Kidney capillary endothelial cell (primary cell): Measurements from ENCODE around the gene KPNA3.
"Not testable (repeated sequence)": the region's sequence is repeated elsewhere in the genome, so short reads cannot be mapped to it uniquely, and the experiment has no call there.

Experiments
- DNase-seq: peaks from one replicate; pipeline ENCODE4 v3.0.0-alpha.2; 2018; ENCODE audit warnings: low spot score

KPNA3 gene

GRCh38 chr13:49792550-49793324 lies at the start of gene KPNA3:
Gene KPNA3 (minus strand): TSS chr13:49792682. CDS start chr13:49792506, 176 bp downstream.
- DNase-seq = peak; percentile 91

- DNase-seq = no peak
Observed at GRCh38 chr13:49841964-49842363, 49.5 kb upstream of the KPNA3 start.

- no peak for DNase-seq
Observed at GRCh38 chr13:49840675-49841074, 48.2 kb upstream of the KPNA3 start.

- DNase-seq = peak; percentile 22
Observed at GRCh38 chr13:49840266-49840665, 47.8 kb upstream of the KPNA3 start.

- DNase-seq = no peak
Observed at GRCh38 chr13:49838989-49839388, 46.5 kb upstream of the KPNA3 start.

- no peak for DNase-seq
Observed at GRCh38 chr13:49836516-49836915, 44.0 kb upstream of the KPNA3 start.

GRCh38 chr13:49833402-49833801 lies 40.9 kb upstream of the KPNA3 start:
- DNase-seq = no peak

GRCh38 chr13:49831455-49831854 lies 39.0 kb upstream of the KPNA3 start:
- DNase-seq = no peak

GRCh38 chr13:49830721-49831120 lies 38.2 kb upstream of the KPNA3 start:
- no peak for DNase-seq

- no peak for DNase-seq
Observed at GRCh38 chr13:49829715-49830114, 37.2 kb upstream of the KPNA3 start.

- no peak for DNase-seq
Observed at GRCh38 chr13:49828453-49828852, 36.0 kb upstream of the KPNA3 start.

GRCh38 chr13:49827891-49828290 lies 35.4 kb upstream of the KPNA3 start:
- no peak for DNase-seq

GRCh38 chr13:49827336-49827735 lies 34.9 kb upstream of the KPNA3 start:
- DNase-seq = no peak

- DNase-seq = no peak
Observed at GRCh38 chr13:49821216-49822009, 28.9 kb upstream of the KPNA3 start.

- DNase-seq = no peak
Observed at GRCh38 chr13:49820591-49821215, 28.2 kb upstream of the KPNA3 start.

- not testable (repeated sequence) for DNase-seq
Observed at GRCh38 chr13:49816047-49816446, 23.6 kb upstream of the KPNA3 start.

GRCh38 chr13:49814551-49815270 lies 22.2 kb upstream of the KPNA3 start:
- no peak for DNase-seq

- no peak for DNase-seq
Observed at GRCh38 chr13:49812812-49813211, 20.3 kb upstream of the KPNA3 start.

- DNase-seq = no peak
Observed at GRCh38 chr13:49811527-49811908, 19.0 kb upstream of the KPNA3 start.

- no peak for DNase-seq
Observed at GRCh38 chr13:49810567-49811526, 18.4 kb upstream of the KPNA3 start.

GRCh38 chr13:49807681-49808080 lies 15.2 kb upstream of the KPNA3 start:
- DNase-seq = no peak
